H9 (cell line): ENCODE data around the gene ABHD14A. TPM values are rescaled to one million over a fixed set of nuclear protein-coding genes. Genes with fewer than 3 reads are reported as not detected.
A peak's percentile ranks its signal among the peaks of the same experiment; 100 is the strongest.

Experiments used
- DNase-seq: peaks from one replicate; pipeline ENCODE4 v3.0.0-alpha.2; 2017
- H2AFZ ChIP-seq: one replicate; pipeline ENCODE4 v1.6.1; 2013; ENCODE audit warnings: mild to moderate bottlenecking, low read length, control low read depth, moderate library complexity
- H2AK5ac ChIP-seq: 2 replicates; pipeline ENCODE4 v1.6.1; 2013; ENCODE audit warnings: low read length, control low read depth, mixed read lengths; ENCODE audit not compliant: insufficient read length
- H2BK120ac ChIP-seq: one replicate; pipeline ENCODE4 v1.6.1; 2013; ENCODE audit warnings: low read depth, mild to moderate bottlenecking, low read length, control low read depth, inconsistent platforms; ENCODE audit not compliant: poor library complexity, severe bottlenecking
- H2BK12ac ChIP-seq: 2 replicates; pipeline ENCODE4 v1.6.1; 2013; ENCODE audit warnings: low read length, control low read depth, mixed read lengths, low read depth; ENCODE audit not compliant: insufficient read length
- H2BK15ac ChIP-seq: 2 replicates; pipeline ENCODE4 v1.6.1; 2013; ENCODE audit warnings: low read depth, low read length, control low read depth
- H2BK20ac ChIP-seq: one replicate; pipeline ENCODE4 v1.6.1; 2013; ENCODE audit warnings: low read depth, mild to moderate bottlenecking, low read length, control low read depth, inconsistent platforms; ENCODE audit not compliant: poor library complexity, severe bottlenecking
- H2BK5ac ChIP-seq: 2 replicates; pipeline ENCODE4 v1.6.1; 2013; ENCODE audit warnings: low read length, control low read depth, mixed read lengths; ENCODE audit not compliant: insufficient read length
- H3K14ac ChIP-seq: 2 replicates; pipeline ENCODE4 v1.6.1; 2013; ENCODE audit warnings: low read length, control low read depth; ENCODE audit not compliant: insufficient read depth
- H3K18ac ChIP-seq: 2 replicates; pipeline ENCODE4 v1.6.1; 2013; ENCODE audit warnings: low read depth, mild to moderate bottlenecking, mixed read lengths, low read length, control low read depth; ENCODE audit not compliant: insufficient read length
- H3K23ac ChIP-seq: 2 replicates; pipeline ENCODE4 v1.6.1; 2013; ENCODE audit warnings: low read length, control low read depth, mixed read lengths, low read depth; ENCODE audit not compliant: insufficient read length
- H3K23me2 ChIP-seq: 2 replicates; pipeline ENCODE4 v1.6.1; 2013; ENCODE audit warnings: low read depth, mild to moderate bottlenecking, mixed read lengths, low read length, control low read depth; ENCODE audit not compliant: insufficient read length, poor library complexity, severe bottlenecking
- H3K27ac ChIP-seq: 2 replicates; pipeline ENCODE4 v1.5.1; 2013; ENCODE audit warnings: low read length, control low read depth, mixed read lengths, low read depth; ENCODE audit not compliant: insufficient read length
- H3K27me3 ChIP-seq: 2 replicates; pipeline ENCODE4 v1.6.1; 2013; ENCODE audit warnings: low read length, control low read depth, inconsistent platforms; ENCODE audit not compliant: insufficient read depth
- H3K4ac ChIP-seq: 2 replicates; pipeline ENCODE4 v1.6.1; 2013; ENCODE audit warnings: low read depth, mild to moderate bottlenecking, control low read depth, inconsistent platforms, low read length, moderate library complexity
- H3K4me1 ChIP-seq: 2 replicates; pipeline ENCODE4 v1.6.1; 2013; ENCODE audit warnings: low read length, control low read depth, inconsistent platforms; ENCODE audit not compliant: insufficient read depth
- H3K4me2 ChIP-seq: 2 replicates; pipeline ENCODE4 v1.6.1; 2013; ENCODE audit warnings: low read length, control low read depth, mixed read lengths; ENCODE audit not compliant: insufficient read length, insufficient read depth
- H3K56ac ChIP-seq: 2 replicates; pipeline ENCODE4 v1.6.1; 2013; ENCODE audit warnings: low read depth, mild to moderate bottlenecking, mixed read lengths, low read length, control low read depth; ENCODE audit not compliant: insufficient read length
- H3K79me1 ChIP-seq: 2 replicates; pipeline ENCODE4 v1.6.1; 2013; ENCODE audit warnings: low read depth, mild to moderate bottlenecking, moderate library complexity, low read length, control low read depth, inconsistent platforms; ENCODE audit not compliant: insufficient read depth, poor library complexity, severe bottlenecking
- H3K79me2 ChIP-seq: 2 replicates; pipeline ENCODE4 v1.6.1; 2013; ENCODE audit warnings: low read length, control low read depth, inconsistent platforms; ENCODE audit not compliant: insufficient read depth
- H3K9ac ChIP-seq: 2 replicates; pipeline ENCODE4 v1.6.1; 2013; ENCODE audit warnings: low read length, control low read depth, mixed read lengths; ENCODE audit not compliant: insufficient read length; ENCODE audit errors: extremely low read depth
- H3K9me3 ChIP-seq: one replicate; pipeline ENCODE4 v1.6.1; 2013; ENCODE audit warnings: low read depth, low read length, inconsistent platforms; ENCODE audit not compliant: control insufficient read depth
- H3T11ph ChIP-seq: one replicate; pipeline ENCODE4 v1.6.1; 2013; ENCODE audit warnings: mild to moderate bottlenecking, low read length, control low read depth, inconsistent platforms
- H4K20me1 ChIP-seq: one replicate; pipeline ENCODE4 v1.6.1; 2013; ENCODE audit not compliant: control insufficient read depth, insufficient read length, insufficient read depth
- H4K5ac ChIP-seq: 2 replicates; pipeline ENCODE4 v1.6.1; 2013; ENCODE audit warnings: low read depth, mild to moderate bottlenecking, mixed read lengths, low read length, control low read depth; ENCODE audit not compliant: insufficient read length
- H4K8ac ChIP-seq: replicated peaks from 2 replicates; pipeline ENCODE4 v1.6.1; 2013; ENCODE audit warnings: low read length, control low read depth, mixed read lengths, low read depth; ENCODE audit not compliant: insufficient read length
- H4K91ac ChIP-seq: 2 replicates; pipeline ENCODE4 v1.6.1; 2013; ENCODE audit warnings: low read depth, mild to moderate bottlenecking, moderate library complexity, mixed read lengths, low read length, control low read depth; ENCODE audit not compliant: insufficient read length
- H3K27ac Mint-ChIP-seq, 3 experiments: 2 replicates in 2 of 3; 3 replicates in 1 of 3; pipeline ENCODE4 v1.8.0; 2020 to 2021; ENCODE audit warnings: mixed read lengths in 3 of 3, mild to moderate bottlenecking in 1 of 3, moderate library complexity in 1 of 3
- H3K27me3 Mint-ChIP-seq: 2 replicates; pipeline ENCODE4 v1.8.0; 2021; ENCODE audit warnings: low read depth, mild to moderate bottlenecking, moderate library complexity, mixed read lengths
- H3K36me3 Mint-ChIP-seq, 3 experiments: 2 replicates in 2 of 3; 3 replicates in 1 of 3; pipeline ENCODE4 v1.8.0; 2020 to 2021; ENCODE audit warnings: low read depth in 3 of 3, mixed read lengths in 3 of 3; ENCODE audit not compliant: insufficient read depth in 1 of 3
- H3K4me1 Mint-ChIP-seq, 2 experiments: 2 replicates each; pipeline ENCODE4 v1.8.0; 2020; ENCODE audit warnings: mixed read lengths in 2 of 2
- H3K4me3 Mint-ChIP-seq, 2 experiments: 2 replicates in 1 of 2; 3 replicates in 1 of 2; pipeline ENCODE4 v1.8.0; 2020 to 2021; ENCODE audit warnings: mild to moderate bottlenecking in 2 of 2, mixed read lengths in 2 of 2, moderate library complexity in 1 of 2
- H3K9me3 Mint-ChIP-seq, 2 experiments: 2 replicates in 1 of 2; 3 replicates in 1 of 2; pipeline ENCODE4 v1.8.0; 2020; ENCODE audit warnings: mild to moderate bottlenecking in 2 of 2, mixed read lengths in 2 of 2, moderate library complexity in 1 of 2
- CTCF ChIP-seq: fragments of 200-600 bp; sonication (generic); conservative IDR thresholded peaks from 3 replicates; pipeline ENCODE4 v1.8.0; 2021; ENCODE audit warnings: antibody characterized with exemption, mild to moderate bottlenecking
- WGBS: extraction: QIAGEN DNeasy Blood & Tissue Kit; methylation state at CpG from one replicate; pipeline ENCODE4 v1.1.7; 2013; ENCODE audit warnings: missing lambda C conversion rate, low lambda C conversion rate, mixed read lengths; ENCODE audit not compliant: insufficient read length; ENCODE audit errors: extremely low coverage; 5-methylcytosine and 5-hydroxymethylcytosine counted together
- total RNA-seq: library from RNA; stranded (reverse); gene quantifications from 2 replicates; pipeline ENCODE4 v1.2.1, GENCODE V29; 2021

Gene ABHD14A
- total RNA-seq, 1 experiment from 2014 or later, result 3.1 TPM

- Histone ChIP-seq H3K27ac (no peak within 1 kb of the TSS), H3K4me1 (0 out of 2 replicates have a peak, but pooled peaks cover 2% of the 10 kb centered on the region), H3K27me3 (no peaks in the 10 kb centered on the region), H3K23me2 (peaks cover 16% of the 10 kb centered on the region), H3K4me2 (peak within 1 kb of the TSS; percentile 87), H3K23ac (no peak within 1 kb of the TSS), H4K20me1 (no peaks in the 10 kb centered on the region), H4K91ac (no peak within 1 kb of the TSS), H2AK5ac (no peak within 1 kb of the TSS), H3K9ac (peak within 1 kb of the TSS; percentile 65), H2AFZ (no peak within 1 kb of the TSS), H3K79me1 (peaks cover 14% of the 10 kb centered on the region), H3K4ac (no peak within 1 kb of the TSS), H3K56ac (no peak within 1 kb of the TSS), H2BK120ac (no peak within 1 kb of the TSS), H3T11ph (no peak within 1 kb of the TSS), H4K5ac (no peak within 1 kb of the TSS), H3K14ac (no peak within 1 kb of the TSS), H2BK15ac (no peak within 1 kb of the TSS), H2BK5ac (no peak within 1 kb of the TSS), H2BK20ac (no peak within 1 kb of the TSS), H3K18ac (peak within 1 kb of the TSS; percentile 12), H3K9me3 (no peaks in the 10 kb centered on the region), H2BK12ac (no peak within 1 kb of the TSS), H3K79me2 (peaks cover 10% of the 10 kb centered on the region), H4K8ac (no peak within 1 kb of the TSS)
- Mint-ChIP-seq H3K4me3 (peak within 1 kb of the TSS; percentile 87 to 93), H3K27ac (peak within 1 kb of the TSS; percentile 17 to 71 (median 19); a peak in 2 of 7 replicates), H3K36me3 (peaks cover 21 to 35% (median 32%) of the 10 kb centered on the region in 3 experiments; a peak in 6 of 7 replicates), H3K27me3 (peaks cover 44% of the 10 kb centered on the region), H3K4me1 (peaks cover 17 to 18% of the 10 kb centered on the region in 2 experiments), H3K9me3 (no peaks in the 10 kb centered on the region; a peak in 1 of 5 replicates)
- peak; percentile 100 for DNase-seq
- peak; percentile 100 for TF ChIP-seq CTCF
- no CpG with 5 or more reads among the region's 67 CpGs for WGBS
Measured at GRCh38 chr3:51941798-51942602, 32.9 kb upstream of the ABHD14A start, which contains the start of the genes PARP3 and RRP9. Gene PARP3, plus strand, starts transcription at chr3:51942363. Its CDS starts 993 bp downstream, at chr3:51943356. Gene RRP9, minus strand, starts transcription at chr3:51941904. Its CDS starts 37 bp downstream, at chr3:51941867.
